Measurements from ENCODE around the gene LDHA.

The LDHA gene

DNA sequence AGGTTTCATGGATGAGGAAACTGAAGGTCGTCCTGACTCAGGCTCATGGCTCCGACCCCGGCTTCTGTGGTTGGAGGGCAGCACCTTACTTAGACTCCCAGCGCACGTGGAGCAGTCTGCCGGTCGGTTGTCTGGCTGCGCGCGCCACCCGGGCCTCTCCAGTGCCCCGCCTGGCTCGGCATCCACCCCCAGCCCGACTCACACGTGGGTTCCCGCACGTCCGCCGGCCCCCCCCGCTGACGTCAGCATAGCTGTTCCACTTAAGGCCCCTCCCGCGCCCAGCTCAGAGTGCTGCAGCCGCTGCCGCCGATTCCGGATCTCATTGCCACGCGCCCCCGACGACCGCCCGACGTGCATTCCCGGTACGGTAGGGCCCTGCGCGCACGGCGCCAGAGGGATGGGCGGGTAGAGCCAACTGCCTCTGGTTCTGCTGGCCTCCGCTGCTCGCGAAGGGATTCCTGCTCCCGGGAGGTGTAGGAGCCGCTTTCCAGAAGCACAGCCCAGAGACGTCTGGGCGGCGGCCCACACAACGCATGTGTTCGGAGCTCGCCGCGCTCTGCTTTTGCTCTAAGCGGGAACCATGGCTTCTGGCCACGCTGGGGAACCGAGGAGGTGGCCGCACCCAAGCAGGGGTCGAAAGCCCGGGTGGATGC lies at the start of gene LDHA:
Gene LDHA (plus strand): TSS at position 289 of the 653 bp plus-strand sequence. CDS start 2,280 bp downstream, outside the sequence.
- DNase-seq = peak; percentile 98

DNA sequence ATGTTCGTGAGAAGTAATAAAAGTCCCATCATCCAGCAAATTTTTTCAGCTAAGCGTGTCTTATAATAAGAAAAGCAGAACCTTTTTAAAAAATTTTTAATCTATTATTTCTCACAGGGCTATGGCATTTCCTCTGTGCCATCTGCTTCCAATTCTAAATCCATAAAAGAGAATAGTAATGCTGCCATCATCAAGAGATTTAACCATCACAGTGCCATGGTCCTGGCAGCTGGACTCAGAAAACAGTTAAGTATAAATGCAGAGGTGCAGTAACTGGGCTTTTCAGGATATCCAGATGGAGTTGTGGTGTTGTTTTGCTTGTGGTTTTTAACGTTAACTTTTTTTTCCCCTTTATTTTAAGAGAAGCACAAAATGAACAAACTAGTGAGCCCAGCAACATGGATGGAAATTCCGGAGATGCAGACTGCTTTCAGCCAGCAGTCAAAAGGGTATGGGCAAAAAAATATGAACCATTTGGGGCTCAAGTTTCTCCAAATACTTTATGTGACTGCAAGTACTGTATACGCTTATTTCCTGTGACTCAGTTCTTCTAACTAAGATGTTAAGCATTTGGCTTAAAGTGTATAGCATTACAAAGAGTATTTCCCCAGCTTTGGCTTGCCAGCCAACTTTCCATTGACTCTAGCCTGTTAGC lies 46.8 kb upstream of the LDHA start:
- DNase-seq = no peak

DNA sequence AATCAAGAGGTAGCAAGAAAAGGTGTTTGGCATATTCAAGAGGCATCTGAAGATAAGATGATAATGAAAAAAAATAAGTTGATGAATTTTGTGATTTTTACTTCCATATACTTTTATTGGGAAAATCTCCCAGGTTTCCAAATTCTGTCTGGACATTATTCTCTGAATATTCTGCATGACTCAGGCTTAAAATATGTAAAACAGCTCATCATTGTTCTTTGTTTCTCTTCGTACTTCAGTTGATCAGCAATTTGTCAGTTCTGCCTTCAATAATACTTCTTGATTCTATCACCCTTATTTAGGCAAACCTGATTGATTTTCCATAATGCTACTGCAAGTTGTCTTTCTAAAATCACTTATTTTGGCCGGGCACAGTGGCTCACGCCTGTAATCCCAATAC lies 41.8 kb upstream of the LDHA start:
- DNase-seq = no peak

GRCh38 chr11:18358646-18359045 lies 35.7 kb upstream of the LDHA start:
- DNase-seq = no peak

DNA sequence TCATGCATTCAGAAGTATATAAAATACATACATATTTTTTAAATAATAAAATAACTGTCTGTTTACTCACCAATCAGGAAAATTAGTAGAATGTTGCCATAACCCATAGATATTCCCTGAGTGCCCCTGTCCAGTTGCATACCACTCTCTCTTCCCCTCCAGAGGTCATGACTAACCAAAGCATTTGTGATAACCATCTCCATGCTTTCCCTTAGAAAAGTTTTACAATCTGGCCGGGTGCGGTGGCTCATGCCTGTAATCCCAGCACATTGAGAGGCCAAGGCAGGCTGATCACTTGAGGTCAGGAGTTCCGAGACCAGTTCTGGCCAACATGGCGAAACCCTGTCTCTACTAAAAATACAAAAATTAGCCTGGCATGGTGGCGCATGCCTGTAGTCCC lies 33.2 kb upstream of the LDHA start:
- DNase-seq = no peak

- no peak for DNase-seq
These were observed 29.8 kb upstream of the LDHA start for GRCh38 chr11:18364495-18365073.

GRCh38 chr11:18365741-18366140 lies 28.6 kb upstream of the LDHA start:
- DNase-seq = no peak

DNA sequence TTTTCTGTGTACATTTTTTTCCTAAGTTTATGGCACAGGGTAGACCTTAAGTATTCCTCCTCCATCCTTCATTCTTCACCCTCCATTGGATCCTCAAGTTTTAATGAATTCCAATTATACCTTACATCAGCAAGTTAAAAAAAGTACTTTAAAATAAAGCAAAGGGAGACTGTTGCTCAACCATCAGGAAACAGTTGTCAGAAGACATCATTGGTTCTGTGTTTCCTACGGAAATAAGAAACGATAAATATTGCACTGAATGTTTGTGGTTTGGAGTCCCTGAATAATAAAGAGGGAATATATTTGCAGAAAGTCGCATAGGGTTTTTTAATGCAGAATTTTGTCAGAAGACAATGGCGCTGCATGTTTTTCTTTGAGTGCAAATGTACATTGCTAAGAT lies 28.1 kb upstream of the LDHA start:
- no peak for DNase-seq

DNA sequence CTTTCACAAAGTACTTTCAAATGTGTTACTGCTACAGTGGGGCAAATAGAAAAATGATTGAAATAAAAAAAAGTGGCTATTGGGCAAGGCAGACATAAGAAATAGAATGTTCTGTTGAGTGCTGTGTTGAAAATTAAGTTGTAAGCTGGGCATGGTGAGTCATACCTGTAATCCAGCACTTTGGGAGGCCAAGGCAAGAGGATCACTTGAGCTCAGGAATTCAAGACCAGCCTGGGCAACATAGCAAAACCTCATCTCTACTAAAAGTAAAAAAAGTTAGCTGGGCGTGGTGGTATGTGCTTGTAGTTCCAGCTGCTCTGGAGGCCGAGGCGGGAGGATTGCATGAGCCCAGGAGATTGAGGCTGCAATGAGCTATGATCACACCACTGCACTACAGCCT lies 26.9 kb upstream of the LDHA start:
- DNase-seq = no peak

DNA sequence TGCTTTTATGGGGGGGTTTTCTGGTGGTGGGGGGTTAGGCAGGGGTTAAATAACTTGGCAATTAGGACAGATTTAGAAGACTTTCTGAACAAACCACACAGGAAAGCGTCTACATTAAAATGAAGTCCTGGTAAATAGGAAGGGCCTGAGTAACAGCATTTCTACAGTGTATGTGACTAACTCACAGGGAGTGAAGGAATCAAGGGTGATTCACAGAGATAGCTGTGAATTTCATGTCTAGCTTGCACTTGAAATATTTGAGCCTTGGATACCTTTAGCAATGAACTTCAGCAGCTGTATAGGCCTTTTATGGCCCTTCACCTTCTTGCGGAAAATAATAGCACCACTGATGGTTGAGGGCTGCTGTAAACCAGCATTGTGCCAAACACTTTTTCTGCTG lies 26.1 kb upstream of the LDHA start:
- no peak for DNase-seq

GRCh38 chr11:18369398-18369797 lies 25.0 kb upstream of the LDHA start:
- DNase-seq = no peak

DNA sequence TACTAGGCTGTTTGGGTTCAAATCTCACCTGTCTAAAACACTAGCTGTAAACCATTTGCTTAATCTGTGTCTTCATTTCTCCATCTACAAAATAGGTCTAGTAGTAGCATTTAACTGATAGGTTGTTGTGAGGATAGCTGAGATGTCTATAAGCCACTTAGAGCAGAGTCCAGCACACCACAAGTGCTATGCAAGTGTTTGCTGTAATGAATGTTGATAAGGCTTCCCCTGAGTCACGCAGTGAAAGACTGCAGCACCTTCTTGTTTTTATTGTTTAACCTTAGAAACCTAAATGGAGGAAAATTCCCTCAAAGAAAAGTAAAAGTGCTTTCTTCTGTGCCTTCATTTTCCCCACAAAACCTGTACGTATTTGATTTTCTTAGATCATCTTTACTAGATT lies 23.1 kb upstream of the LDHA start:
- no peak for DNase-seq

GRCh38 chr11:18372201-18372600 lies 22.2 kb upstream of the LDHA start:
- DNase-seq = no peak

- DNase-seq = no peak
These were observed 19.4 kb upstream of the LDHA start for GRCh38 chr11:18374956-18375355.

- DNase-seq = no peak
These were observed 18.4 kb upstream of the LDHA start for GRCh38 chr11:18375941-18376340.

DNA sequence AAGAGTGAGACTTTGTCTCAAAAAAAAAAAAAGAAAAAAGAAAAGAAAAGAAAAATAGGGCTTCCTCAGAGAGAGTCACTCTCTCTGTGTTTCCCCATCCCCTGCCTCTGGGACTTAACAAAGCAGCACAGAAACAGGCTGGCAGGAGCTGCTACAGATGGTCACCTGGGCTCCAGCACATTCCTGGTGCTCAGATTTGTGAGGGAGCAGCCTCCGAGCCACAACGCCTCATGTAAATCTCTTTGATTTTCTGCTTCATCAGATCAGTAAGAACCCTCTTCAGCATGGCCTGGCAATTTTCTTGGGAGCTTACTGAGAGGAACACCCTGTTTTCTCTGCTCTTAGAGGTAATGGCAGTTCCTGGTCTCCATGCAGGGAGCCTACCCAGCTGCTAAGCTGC lies 15.2 kb upstream of the LDHA start:
- DNase-seq = no peak

GRCh38 chr11:18383388-18384156 lies 10.8 kb upstream of the LDHA start:
- DNase-seq = peak; percentile 77

- DNase-seq = peak; percentile 67
These were observed 10.2 kb upstream of the LDHA start for GRCh38 chr11:18384157-18384641.

GRCh38 chr11:18390088-18390487 lies 4.3 kb upstream of the LDHA start:
- DNase-seq = no peak

- DNase-seq = no peak
These were observed 1.7 kb upstream of the LDHA start for GRCh38 chr11:18392434-18393321.

DNA sequence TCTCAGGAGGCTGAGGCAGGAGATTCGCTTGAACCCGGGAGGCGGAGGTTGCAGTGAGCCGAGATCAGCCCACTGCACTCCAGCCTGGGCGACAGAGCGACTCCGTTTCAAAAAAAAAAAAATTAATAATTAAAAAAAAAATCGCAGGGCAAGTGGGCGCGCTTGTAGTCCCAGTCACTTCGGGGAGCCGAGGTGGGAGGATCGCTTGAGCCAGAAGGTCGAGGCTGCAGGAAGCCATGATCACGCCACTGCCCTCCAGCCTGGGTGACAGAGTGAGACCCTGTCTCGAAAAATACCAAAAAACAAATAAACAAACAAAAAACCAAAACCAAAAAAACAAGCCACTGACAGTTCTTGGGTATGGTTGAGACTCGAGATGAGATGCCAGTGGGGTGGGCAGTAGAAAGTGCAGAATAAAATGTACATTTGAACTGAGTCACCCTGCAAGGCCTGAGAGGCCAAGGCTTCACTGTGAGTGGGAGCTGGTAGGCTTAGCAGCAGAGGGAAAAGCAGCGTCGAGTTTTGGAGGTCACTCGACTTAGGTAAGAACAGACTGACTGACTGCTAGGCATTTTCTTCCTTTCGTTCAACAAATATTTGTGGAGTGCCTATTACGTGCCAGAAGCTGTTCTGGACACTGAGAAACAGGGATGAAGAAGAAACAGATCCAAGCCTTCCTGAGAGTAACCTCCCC lies 635 bp upstream of the LDHA start:
- DNase-seq = no peak
